Thymus (tissue), 11 donors: ENCODE measurements around the gene AKAP12. TPM values are rescaled to one million over a fixed set of nuclear protein-coding genes. Genes with fewer than 3 reads are reported as not detected.
A peak's percentile ranks its signal among the peaks of the same experiment; 100 is the strongest.

Source experiments
- DNase-seq, 9 donors: peaks; one replicate each; pipeline ENCODE4 v3.0.0-alpha.2; 2013; ENCODE audit warnings: low spot score in 9 of 9, low read depth in 6 of 9, missing footprints in 1 of 9
- H3K27ac ChIP-seq, 2 donors: one replicate each; pipeline ENCODE4 v1.5.1; 2013; ENCODE audit warnings: control low read depth in 1 of 2, low read depth in 1 of 2, low read length in 1 of 2, mild to moderate bottlenecking in 1 of 2, moderate library complexity in 1 of 2
- H3K27me3 ChIP-seq, 2 donors: one replicate each; pipeline ENCODE4 v1.5.1; 2013; ENCODE audit warnings: low read length in 1 of 2; ENCODE audit not compliant: control insufficient read depth in 2 of 2, insufficient read depth in 1 of 2
- H3K36me3 ChIP-seq, 2 donors: one replicate each; pipeline ENCODE4 v1.5.1; 2013; ENCODE audit warnings: low read length in 1 of 2, mild to moderate bottlenecking in 1 of 2, moderate library complexity in 1 of 2; ENCODE audit not compliant: control insufficient read depth in 2 of 2, insufficient read depth in 2 of 2
- H3K4me1 ChIP-seq, 2 donors: one replicate each; pipeline ENCODE4 v1.5.1; 2013; ENCODE audit warnings: low read length in 2 of 2; ENCODE audit not compliant: control insufficient read depth in 2 of 2, insufficient read depth in 2 of 2
- H3K4me3 ChIP-seq, 2 donors: one replicate each; pipeline ENCODE4 v1.5.1; 2013; ENCODE audit warnings: low read length in 2 of 2, control low read depth in 1 of 2, mild to moderate bottlenecking in 1 of 2
- H3K9me3 ChIP-seq, 2 donors: one replicate each; pipeline ENCODE4 v1.5.1; 2013; ENCODE audit warnings: low read length in 1 of 2, mild to moderate bottlenecking in 1 of 2; ENCODE audit not compliant: control insufficient read depth in 2 of 2, insufficient read depth in 1 of 2
- WGBS: extraction: QIAGEN DNeasy Blood & Tissue Kit; methylation state at CpG from one replicate; pipeline ENCODE4 v1.1.7; 2013; 5-methylcytosine and 5-hydroxymethylcytosine counted together
- polyA plus RNA-seq: library from polyadenylated mRNA; stranded (reverse); fragments of 200-250 nt; gene quantifications from one replicate; pipeline ENCODE4 v1.2.3, GENCODE V29; 2013
- total RNA-seq: library from RNA; stranded (reverse); fragments of 120-200 nt; gene quantifications from one replicate; pipeline ENCODE4 v1.2.4, GENCODE V29; 2013
- donor health status: healthy.

AKAP12 gene
- total and polyA plus RNA-seq, 2 donors: 4.3 to 14.4 TPM

GRCh38 chr6:151392427-151392826, 152.7 kb downstream of the AKAP12 start:
- peaks cover 0 to 27% of the 10 kb centered on the region in 2 donors for H3K36me3 ChIP-seq
- no peak for DNase-seq
- H3K27ac ChIP-seq: peak overlapping the region; percentile 54 to 100
- no peaks in the 10 kb centered on the region for H3K27me3 ChIP-seq
- H3K9me3 ChIP-seq: no peaks in the 10 kb centered on the region
- H3K4me3 ChIP-seq: peak overlapping the region; percentile 66 to 99
- H3K4me1 ChIP-seq: peaks cover 21 to 34% of the 10 kb centered on the region in 2 donors
- 7% methylated on average over 3 of the region's 3 CpGs for WGBS

DNA sequence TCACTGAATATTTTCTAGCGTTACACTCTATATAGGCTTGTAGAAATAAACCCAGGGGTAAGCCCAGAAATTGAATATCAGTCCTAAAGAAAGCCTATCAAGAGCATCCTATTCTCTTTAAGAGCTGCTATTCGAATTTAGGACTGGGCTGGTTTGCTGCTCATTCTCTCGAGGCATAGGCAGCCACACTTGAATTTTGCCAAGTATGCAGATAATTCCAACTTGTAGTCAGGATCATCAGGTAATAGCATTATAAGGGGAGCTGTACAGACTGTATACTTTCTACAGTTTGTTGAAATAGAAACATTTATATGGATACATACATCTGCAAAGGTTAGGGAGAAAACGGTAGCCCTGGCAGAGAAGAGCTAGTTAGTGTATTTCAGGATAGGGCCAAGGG, 153.6 kb downstream of the AKAP12 start:
- Histone ChIP-seq H3K4me1 (peaks cover 17 to 30% of the 10 kb centered on the region in 2 donors), H3K36me3 (peaks cover 0 to 30% of the 10 kb centered on the region in 2 donors), H3K27ac (no peak overlapping the region), H3K27me3 (no peaks in the 10 kb centered on the region), H3K9me3 (no peaks in the 10 kb centered on the region), H3K4me3 (no peak overlapping the region)
- DNase-seq: no peak
- WGBS: 91% methylated on average over 4 of the region's 4 CpGs

DNA sequence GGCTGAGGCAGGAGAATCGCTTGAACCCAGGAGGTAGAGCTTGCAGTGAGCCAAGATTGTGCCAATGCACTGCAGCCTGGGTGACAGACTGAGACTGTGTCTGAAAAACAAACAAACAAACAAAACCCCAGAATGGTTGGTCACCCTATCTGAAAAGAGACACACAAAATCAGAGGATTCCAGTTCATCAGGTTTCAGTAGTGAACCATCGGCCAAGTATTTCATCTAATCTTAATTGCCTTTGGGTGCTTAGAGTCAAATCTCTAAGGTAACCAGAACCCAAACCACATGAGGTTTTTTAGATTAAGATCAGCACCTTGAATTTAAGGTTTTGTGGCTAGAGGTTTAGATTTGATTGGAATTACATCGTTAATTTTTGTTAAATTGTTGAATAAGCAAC, 159.9 kb downstream of the AKAP12 start:
- H3K36me3 ChIP-seq: peaks cover 3 to 46% of the 10 kb centered on the region in 2 donors
- DNase-seq: no peak
- peaks cover 2% of the 10 kb centered on the region in 2 donors for H3K4me1 ChIP-seq
- H3K4me3 ChIP-seq: no peak overlapping the region
- H3K9me3 ChIP-seq: no peaks in the 10 kb centered on the region
- 47% methylated on average over 3 of the region's 3 CpGs for WGBS
- no peak overlapping the region for H3K27ac ChIP-seq
- H3K27me3 ChIP-seq: no peaks in the 10 kb centered on the region

DNA sequence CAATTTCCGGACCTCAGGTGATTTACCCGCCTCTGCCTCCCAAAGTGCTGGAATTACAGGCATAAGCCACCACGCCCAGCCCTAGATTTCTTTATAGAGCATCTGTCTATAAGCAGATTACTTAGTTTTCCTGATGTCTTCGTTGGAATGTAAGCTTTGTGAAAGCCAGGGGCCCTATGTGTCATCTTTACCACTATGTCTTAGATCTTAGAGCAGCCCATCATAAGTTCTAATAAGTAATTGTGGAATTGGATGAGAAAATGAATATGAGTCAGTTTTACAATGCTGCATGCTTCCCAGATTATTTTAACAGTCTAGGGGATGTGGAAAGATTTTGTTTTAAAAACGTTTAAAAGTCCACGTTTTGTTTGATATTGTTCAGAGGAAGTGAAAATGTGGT, 160.7 kb downstream of the AKAP12 start:
- Histone ChIP-seq H3K36me3 (peaks cover 3 to 49% of the 10 kb centered on the region in 2 donors), H3K4me1 (peaks cover under 1% of the 10 kb centered on the region in 2 donors), H3K27me3 (no peaks in the 10 kb centered on the region), H3K9me3 (no peaks in the 10 kb centered on the region), H3K4me3 (no peak overlapping the region), H3K27ac (no peak overlapping the region)
- no peak for DNase-seq
- 89% methylated on average over 6 of the region's 6 CpGs for WGBS

DNA sequence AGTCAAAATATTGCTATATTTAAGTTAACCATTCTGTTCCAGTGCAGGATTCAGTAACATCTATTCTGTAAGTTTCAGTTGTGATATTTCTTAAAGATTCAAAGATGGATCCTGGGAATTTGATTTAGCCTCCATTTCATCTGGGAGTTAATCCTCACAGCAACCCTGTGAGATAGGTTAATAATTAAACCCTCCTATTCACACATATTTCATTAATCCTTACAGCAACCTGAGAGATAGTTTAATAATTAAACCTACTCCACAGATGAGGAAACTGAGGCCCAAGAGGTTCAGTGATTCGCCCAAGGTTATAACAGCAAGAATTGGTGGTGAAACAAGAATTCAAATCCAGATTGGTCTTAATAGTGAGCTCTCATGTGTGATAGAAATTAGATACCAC, 162.5 kb downstream of the AKAP12 start:
- no peak for DNase-seq
- Histone ChIP-seq H3K27ac (no peak overlapping the region), H3K27me3 (no peaks in the 10 kb centered on the region), H3K4me1 (no peaks in the 10 kb centered on the region), H3K4me3 (no peak overlapping the region), H3K9me3 (no peaks in the 10 kb centered on the region), H3K36me3 (peaks cover 6 to 51% of the 10 kb centered on the region in 2 donors)
- WGBS: 98% methylated on average over 1 of the region's 1 CpG

DNA sequence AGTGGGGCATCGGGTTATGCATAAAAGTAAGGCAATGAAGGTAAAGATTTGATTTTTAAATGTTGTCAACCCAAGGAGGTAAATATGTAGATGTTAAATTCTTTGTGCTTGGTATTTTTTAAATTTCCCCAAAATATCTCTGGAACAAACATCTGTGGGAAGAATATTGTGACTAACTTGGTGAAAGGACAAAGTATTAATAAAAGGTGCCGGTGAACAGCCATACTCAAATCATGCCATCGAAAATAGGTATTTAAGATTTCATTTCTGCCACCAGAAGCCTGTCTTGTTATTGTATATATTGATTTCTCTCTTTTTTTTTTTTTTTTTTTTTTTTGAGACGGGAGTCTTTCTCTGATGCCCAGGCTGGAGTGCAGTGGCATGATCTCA, 164.1 kb downstream of the AKAP12 start:
- no peaks in the 10 kb centered on the region for H3K27me3 ChIP-seq
- WGBS: 99% methylated on average over 4 of the region's 4 CpGs
- H3K4me1 ChIP-seq: no peaks in the 10 kb centered on the region
- no peak overlapping the region for H3K4me3 ChIP-seq
- DNase-seq: no peak
- peaks cover 9 to 51% of the 10 kb centered on the region in 2 donors for H3K36me3 ChIP-seq
- no peaks in the 10 kb centered on the region for H3K9me3 ChIP-seq
- H3K27ac ChIP-seq: no peak overlapping the region

Other genes starting within 250 kb of the AKAP12 start
- 22.1 TPM for gene ZBTB2, start 151.6 kb downstream of the AKAP12 start, total RNA-seq
- 22.8 TPM for gene ZBTB2, start 151.6 kb downstream of the AKAP12 start, polyA plus RNA-seq
- 17.2 TPM for gene RMND1, start 212.2 kb downstream of the AKAP12 start, total RNA-seq
- 17.0 TPM for gene RMND1, start 212.2 kb downstream of the AKAP12 start, polyA plus RNA-seq